HG03432 (cell line): ENCODE data around the gene AGPAT4.
A peak's percentile ranks its signal among the peaks of the same experiment; 100 is the strongest.

ENCODE experiments used
- ATAC-seq: cut with Tn5 transposase; IDR thresholded peaks from one replicate; pipeline ENCODE4 v1.9.1; 2021; ENCODE audit warnings: mild to moderate bottlenecking, moderate library complexity; ENCODE audit not compliant: unreplicated experiment

Gene AGPAT4

DNA sequence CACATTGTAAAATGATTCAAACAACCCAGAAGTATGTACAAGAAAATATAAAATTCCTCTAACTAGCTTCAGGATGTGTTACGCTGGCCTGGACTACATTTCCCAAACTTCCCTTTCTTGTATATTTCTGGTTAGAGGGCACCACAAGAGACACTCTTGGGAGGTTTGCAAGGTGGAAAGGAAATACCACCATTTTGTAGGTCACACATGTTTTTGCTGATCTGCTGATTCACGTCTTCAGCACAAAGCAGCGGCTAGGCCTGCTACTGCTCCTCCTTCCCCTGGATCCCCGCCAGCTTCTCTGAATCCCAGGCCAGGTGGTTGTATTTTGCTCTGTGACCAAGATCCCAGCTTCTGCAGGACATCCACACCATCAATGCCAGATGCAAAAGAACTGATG is 104.2 kb downstream of the AGPAT4 start:
- ATAC-seq: no peak

DNA sequence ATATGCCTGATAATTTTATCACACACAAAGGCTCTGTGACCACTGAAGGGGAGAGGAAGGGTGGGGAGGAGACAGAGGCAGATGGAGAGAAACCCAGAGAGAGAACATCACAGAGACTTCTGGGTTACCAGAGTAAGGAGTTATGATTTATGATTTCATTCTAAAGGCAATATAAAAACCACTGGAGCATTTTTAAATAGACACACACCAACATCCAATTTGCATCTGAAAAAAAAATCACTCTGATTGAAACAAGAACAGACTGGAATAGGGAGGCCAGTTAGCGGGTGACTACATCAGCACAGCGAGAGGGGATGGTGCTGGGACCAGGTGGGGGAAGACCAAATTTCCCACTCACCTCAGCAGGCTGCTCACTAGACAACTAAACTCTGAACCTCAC is 104.8 kb downstream of the AGPAT4 start:
- no peak for ATAC-seq

DNA sequence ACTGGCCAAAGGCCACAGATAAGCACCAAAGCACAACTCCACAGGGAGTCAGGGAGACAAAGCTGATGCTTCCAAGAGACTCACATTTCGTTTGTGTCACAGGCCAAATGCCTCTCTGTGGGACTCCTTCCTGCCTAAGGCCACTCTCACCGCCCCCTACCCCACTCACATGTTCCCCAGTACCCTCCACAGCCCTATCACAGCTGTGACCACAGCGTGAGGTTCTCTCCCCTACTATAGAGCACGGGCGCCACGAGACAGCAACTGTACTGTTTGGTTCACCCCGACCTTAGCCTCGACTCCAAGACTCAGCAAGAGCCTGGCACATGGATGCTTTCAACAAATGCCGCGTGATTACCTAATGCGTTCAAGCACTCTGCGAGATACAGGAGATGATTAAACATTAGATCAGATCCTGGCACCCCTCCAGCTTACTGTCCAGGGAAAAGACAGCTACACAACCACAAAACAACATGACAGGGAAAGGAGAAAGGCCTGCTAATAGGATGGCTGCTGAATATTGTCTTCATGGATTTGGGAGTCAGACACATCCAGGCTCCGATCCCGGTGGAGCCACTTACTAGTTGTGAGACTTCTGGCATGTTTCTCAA is 105.5 kb downstream of the AGPAT4 start:
- no peak for ATAC-seq

DNA sequence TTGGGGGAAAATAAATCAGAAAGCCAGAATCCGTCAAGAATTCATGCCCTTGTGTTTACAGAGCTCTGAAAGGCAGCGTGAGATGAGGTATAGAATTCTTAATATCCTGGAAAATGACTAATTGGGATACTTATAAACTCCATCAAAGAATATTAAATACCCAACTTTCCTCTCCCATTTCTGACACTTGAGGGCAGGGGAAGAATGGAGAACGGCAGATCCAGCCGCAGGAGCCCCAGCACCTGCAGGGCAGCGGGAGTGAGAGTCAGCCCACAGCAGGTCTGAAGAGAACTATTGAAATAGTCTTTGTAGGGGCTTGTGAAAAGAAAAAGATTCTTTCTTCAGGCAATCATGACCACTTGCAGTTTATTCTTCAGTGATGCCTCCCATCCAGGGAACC is 107.2 kb downstream of the AGPAT4 start:
- no peak for ATAC-seq

DNA sequence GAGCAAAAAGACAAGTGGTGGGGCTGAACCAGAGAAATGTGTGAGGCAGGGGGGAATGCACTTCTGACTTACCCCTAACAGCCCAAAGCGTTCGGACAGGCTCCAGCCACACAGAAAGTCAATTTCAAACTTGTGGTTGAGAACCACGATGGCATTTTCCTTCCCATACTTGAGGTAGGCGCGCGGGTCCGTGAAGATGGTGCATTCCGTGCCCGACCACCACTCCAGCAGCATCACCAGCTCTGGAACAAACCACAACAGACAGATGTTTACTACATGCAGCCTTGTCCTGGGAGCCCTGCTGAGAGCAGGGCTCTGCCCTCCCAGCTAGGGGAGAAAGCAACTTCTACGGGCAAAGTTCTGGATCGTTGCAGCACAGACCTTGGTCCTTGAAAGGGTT is 107.7 kb downstream of the AGPAT4 start:
- no peak for ATAC-seq

DNA sequence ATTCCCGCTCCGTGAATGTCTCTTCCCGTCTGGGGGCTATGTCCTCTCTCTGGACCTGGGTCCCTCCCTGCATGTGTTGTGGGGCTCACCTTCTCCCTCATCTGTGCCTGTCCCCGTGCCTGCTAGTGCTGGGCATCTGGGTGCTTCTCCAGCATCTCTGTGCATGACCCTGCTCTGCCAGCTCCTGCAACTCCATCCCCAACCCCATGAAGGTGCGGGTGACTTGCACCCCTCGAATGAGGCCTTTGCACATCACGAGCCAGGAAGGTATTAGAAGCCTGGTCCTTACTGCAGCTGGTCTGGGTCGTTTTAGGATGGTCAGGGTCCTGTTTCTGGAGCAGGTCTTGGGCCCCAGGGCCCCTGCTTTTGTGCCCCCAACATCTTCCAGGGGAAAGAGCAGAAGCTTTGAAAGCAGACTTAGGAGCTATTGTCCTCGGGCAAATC is 109.7 kb downstream of the AGPAT4 start:
- no peak for ATAC-seq

DNA sequence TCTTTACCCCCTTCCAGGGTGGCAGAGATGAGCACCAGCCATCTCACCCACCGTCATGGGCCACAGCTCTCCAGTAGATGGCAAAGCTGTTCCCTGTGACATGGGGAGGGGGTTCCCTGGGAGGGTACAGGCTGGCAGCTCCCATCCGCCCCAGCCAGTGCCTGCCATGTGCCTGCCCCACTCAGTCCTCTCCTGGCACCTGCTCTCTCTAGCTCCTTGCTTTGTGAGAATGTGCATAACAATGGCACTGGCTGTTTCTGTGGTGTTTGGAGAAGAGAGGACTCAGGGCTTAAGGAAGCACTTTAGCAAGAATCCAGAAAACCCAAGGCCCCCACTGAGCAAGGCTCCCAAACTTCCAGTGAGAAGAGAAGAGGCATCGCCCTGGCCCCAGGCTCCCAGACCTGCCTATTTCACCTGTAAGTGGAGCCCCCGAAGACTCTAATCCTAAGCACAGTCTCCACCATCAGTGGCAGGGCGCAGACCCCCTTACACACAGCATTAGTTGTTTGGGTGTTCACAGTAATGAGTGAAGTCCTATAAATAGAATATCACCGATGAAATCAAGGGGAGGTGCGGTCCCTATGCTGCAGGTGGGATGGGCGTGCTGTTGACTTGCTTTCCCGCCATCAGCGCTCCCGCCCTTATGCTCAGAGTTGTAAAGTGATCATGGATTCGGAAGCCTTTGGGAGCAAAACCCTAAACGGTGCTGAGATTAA is 110.2 kb downstream of the AGPAT4 start:
- no peak for ATAC-seq

DNA sequence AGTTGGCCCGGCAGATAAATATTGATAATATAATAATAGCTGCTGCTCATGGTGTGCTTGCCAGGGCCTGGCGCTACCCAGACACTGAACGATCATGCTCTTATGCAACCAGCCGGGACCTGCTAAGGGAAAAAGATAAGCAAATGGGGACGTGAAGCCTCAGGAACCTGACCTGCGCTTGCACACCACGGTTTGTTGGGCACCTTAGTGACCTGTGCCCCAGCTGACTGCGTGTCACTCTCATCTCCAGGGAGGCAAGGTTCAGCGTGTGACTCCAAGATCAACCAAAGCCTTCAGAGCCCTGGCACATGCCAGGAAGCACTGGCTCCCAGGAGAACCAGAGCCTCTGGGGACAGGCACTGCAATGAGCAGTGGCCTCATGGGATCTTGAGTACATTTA is 111.1 kb downstream of the AGPAT4 start:
- no peak for ATAC-seq

DNA sequence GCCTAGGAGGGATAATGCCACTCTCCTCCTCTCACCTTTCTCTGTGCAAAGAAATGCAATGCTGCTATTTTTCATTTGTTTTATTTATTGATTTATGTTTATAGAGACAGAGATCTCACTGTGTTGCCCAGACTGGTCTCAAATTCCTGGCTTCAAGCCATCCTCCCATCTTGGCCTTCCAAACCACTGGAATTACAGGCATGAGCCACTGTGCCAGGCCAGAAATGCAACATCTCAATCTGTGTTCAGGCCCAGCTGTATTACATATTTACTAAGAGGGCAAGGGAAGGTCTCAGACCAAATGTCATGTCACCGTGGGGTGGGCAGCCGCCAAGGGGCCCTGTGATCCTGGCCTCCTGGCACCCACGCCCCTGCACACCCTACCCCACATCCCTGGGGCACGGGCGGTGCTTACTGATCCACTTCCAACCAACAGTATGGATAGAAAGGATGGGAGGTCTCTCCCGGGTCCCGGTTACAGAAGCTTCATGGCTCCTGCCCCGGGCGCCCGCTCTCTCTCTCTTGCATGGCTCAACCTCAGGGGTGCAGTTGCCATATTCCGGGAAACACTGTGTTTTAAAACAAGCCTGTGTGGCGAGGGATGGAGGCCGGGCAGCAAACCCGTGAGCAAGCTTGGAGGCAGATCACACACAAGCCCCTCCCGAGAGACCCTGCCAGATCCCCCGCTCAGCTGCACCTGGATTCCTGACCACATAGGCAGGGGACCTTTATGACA is 111.8 kb downstream of the AGPAT4 start:
- no peak for ATAC-seq

DNA sequence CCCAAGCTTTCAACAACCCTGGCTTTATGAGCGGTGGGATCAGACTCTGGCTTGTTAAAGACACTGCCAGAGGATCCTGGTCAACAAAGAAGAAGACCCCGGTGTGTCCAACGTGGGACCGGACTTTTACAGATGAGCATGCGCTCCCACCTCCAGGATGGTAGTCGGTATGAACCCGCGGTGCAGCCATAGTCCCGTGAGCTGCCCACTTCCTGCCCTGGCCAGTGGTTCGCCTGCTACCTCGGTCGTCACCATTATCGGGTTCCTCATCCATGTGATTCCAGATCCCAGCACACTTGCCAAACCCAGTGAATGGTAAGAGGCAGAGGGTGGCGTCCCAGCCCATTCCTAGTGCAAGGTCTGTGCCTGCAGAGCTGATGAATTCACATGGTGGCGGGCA is 112.7 kb downstream of the AGPAT4 start:
- ATAC-seq: no peak

DNA sequence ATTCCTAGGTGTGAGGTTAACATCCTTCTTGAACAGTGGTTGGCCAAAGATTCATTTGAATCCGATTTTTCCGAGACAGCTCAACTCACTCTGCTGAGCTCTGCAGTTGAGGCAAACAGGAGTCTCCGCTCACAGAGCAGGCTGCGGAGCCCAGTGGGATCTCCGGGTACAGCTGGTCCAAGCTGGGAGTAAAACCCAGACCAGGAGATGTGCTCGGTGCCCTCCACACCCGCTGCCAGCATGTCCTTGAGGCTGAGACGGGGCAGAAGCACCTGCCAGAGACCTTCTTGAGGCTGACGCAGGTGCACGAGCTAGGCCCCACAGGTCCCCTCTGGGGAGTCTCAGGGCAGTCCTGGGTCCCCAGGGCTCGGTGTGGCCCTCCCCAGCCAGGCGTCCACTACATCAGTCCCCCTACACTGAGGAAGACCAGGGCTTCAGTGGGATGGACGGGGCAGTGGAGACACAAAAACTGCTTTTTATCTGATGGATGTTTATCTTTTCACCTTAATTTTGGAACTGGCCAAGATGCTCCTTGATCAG is 119.0 kb downstream of the AGPAT4 start:
- ATAC-seq: no peak

DNA sequence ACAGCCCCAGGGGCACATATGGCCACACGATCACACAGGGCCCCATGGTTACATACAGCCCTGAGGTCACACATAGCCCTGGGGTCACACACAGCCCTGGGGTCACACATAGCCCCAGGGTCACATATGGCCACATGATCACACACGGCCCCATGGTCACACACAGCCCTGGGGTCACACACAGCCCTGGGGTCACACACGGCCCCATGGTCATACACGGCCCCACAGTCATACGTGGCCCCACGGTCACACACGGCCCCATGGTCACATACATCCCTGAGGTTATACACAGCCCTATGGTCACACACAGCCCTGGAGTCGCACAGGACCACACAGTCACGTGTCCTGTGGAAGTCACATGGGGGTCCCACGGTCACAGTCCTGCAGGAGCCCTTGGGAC is 120.1 kb downstream of the AGPAT4 start:
- ATAC-seq: no peak

DNA sequence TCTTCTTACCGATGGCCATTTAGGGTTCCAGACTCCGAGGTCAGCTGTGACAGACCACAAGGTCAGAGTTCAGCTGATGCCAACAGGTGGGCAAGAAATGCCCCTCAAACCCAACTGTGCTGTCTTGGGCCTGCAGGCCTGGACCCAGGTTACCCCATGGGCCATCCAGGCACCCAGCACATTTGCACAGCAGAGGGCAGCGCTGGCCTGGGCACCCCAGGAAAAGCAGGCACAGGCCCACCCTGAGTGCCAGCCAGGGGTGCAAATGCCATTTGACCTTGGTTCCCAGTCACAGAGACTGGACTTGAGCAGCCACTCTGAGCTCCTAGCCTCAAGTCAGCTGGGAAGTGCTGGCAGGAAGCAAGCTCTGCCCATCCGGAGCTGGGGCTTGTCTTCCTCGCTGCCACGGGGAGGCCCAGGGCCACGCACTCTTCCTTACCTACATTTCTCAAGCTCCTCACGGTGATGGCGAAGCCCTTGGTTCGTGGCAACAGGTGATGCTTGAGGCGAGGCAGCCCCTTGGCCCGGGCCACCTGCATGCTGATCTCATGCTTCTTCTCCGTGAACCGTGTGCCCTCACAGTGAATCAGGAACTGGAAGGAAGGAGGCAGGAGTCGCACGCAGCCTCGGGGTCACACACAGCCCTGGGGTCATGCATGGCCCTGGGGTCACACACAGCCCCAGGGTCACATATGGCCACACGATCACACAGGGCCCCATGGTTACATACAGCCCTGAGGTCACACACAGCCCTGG is 120.8 kb downstream of the AGPAT4 start:
- ATAC-seq: peak; percentile 53

DNA sequence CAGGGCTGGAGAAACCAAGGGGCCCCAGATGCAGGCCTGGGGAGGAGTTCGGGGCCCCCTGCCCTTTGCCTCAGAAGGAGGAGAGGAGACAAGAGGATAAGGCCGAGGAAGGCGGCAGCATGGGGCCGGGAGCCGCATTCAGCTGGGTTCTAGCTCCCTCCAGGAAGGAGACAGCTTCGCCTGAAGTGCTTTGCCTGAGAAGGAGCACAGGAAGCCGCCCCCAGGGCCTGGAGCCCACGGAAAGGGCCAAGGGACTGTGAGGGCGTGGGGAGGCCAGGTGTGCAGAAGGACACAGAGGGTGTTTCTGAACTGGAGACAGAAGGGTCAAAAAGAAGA is 121.4 kb downstream of the AGPAT4 start:
- peak; percentile 3 for ATAC-seq

DNA sequence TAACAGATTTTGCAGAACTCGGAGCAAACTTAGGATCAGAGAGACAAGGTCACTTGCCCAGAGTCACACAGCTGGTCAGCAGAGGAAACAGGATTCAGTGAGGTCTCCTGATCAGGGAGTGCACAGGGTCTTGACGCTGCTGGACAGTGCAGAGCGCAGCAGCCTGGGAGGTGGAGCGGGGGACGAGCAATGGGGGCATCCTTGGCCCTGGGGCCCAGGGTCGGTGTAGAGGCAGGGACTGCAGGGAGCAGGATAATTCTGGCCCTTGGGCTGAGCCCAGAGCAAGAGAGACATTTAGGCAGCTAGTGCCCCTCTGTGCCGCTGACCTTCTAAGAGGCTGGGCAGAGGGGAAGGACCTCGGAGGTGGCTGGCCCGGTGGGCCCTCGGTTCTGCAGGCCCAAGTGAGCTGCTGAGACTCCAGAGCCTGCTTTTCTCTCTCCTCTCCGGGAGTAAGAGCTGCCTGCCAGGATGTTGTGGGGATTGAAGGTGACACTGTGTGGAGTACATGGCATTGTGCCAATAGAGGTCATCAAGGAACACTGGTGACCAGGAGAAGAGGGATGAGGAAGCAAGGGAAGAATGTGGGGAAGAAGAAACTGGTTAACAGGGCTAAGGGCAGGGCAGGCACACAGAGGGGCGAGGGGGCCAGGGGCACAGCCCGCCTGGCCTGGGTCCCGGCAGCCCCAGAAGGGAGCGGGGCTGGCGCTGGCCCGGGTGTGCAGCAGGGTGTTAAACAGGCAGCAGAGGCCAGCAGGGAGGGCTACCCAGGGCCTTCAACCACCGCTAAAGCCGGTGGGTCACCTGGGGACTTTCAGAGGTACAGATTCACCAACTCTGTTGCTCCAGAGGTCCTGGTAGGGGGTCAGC is 122.0 kb downstream of the AGPAT4 start:
- ATAC-seq: no peak

DNA sequence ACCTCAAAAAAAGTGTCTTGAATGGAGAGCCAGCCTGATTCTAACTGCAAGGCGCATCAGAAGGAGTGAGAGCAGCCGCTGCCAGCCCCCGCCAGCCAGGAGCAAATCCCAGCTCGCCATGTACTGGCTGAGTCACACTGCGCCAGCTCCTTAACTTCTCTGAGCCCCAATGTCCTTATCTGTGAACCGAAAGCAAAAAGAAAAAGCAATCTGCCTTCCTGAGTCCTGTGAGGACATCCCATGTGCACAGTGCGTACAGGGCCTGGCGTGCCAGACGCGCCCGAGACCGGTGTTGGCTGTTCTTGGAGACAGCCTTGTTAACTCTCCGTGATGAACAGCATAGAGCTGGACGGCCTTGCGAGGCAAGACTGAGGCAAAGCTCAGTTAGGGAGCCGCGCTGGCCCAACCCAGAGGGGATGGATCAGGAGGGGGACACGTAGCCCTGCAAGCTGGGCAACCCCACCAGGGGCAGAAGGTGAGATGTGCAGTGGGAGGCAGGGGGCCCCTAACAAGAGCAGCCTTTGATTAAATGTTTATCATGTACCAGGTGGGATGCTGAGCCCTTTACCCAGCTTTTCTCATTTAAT is 122.7 kb downstream of the AGPAT4 start:
- no peak for ATAC-seq

DNA sequence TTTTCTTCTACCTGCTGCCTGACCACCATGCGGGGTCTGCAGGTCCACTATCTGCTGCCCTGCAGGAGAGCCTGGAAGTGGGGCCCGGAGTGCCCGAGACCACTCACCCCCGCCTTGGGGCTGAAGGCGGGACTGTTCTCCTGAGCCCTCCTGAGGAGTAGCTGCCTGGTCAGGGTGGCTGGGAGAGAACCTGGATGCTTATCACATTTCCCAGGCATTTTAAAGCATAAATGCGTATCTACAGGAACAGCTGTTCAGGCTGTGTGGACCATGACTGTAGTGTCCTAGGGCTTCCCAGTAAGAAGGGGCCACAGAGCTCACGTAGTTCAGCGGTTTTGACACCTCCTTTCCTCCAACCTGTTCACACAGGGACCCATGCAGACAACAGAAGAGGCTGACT is 123.3 kb downstream of the AGPAT4 start:
- no peak for ATAC-seq

DNA sequence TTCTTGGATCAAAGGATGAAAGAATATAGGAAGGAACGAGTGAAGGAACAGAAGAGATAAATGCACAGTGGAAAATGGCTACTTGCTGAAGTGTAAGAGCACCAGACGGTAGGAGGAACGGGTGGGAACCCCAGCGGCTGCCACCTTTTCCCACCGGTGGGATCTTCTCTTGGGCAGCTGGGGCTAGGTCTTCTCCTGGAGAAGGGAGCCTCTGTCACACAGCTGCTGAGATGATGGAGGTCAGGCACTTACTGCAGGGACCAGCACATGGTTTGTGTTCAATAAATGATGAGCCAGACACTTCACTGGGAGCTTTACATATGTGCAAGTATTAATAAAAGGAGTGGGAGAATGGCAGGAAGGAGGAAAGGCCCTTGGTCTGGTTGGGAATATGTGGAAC is 123.7 kb downstream of the AGPAT4 start:
- no peak for ATAC-seq

DNA sequence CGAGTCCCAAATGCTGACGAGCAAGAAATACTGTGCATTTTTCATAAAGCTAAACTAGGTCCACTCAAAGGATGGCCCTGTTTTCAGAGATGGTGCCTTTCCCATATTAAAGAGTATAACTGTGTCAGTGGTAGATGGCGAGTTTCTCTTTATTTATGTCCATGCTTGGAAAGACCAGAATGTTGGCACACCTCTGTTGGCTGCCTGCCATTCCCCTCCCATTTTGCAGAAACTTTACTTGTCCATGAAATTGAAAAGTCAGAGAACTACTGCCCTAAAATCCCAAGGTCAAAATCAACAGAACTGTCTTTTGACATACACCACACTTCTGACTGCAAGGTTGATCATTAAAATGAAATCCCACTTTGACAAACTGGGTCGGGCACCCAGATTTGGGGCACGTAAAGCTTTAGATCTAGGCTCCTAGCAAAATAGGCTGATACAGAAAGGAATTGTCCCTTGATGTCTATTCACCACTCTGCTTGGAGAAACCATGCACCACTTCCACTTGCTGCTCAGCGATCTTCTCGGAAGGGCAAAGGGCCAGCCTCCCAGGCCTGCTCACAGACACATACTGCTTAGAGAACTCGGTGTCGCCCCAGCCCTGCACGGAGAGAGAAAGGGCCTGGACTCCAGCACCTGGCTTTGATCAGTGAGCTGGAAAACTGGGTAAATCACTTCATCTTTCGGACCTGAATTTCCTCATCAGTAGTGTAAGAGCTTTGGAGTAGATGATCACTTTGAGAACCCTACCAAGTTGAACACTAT is 130.0 kb downstream of the AGPAT4 start:
- ATAC-seq: no peak
